ENCODE results near the gene LAMA2. TPM values are rescaled to one million over a fixed set of nuclear protein-coding genes. Genes with fewer than 3 reads are reported as not detected.

LAMA2 gene
- total and polyA plus RNA-seq, 5 donors from 2014 or later = 0.06 to 0.47 (median 0.09) TPM

- ATAC-seq (ENCODE audit: low read depth in 2 of 2) (no peak), DNase-seq (no peak)
Observed at GRCh38 chr6:128990915-128991314, 108.0 kb downstream of the LAMA2 start.

GRCh38 chr6:128993166-128993565 is 110.2 kb downstream of the LAMA2 start:
- no peaks in the 10 kb centered on the region for H3K4me1 ChIP-seq (ENCODE audit: control insufficient read depth, insufficient read depth, low read length, poor library complexity, severe bottlenecking)
- Mint-ChIP-seq H3K36me3 (no peaks in the 10 kb centered on the region), H3K4me1 (no peaks in the 10 kb centered on the region), H3K4me3 (no peak overlapping the region), H3K27me3 (no peaks in the 10 kb centered on the region), H3K9me3 (peaks cover 0 to 17% (median 8%) of the 10 kb centered on the region in 7 donors), H3K27ac (no peak overlapping the region)
- H3K27ac ChIP-seq (ENCODE audit: insufficient read depth, low read length, poor library complexity, severe bottlenecking) = no peak overlapping the region
- no peak for DNase-seq
- no peaks in the 10 kb centered on the region for H3K9me3 ChIP-seq (ENCODE audit: control insufficient read depth in 2 of 2, low read length in 2 of 2)
- no peak for ATAC-seq (ENCODE audit: low read depth in 2 of 2)
- no peak overlapping the region for H3K4me3 ChIP-seq (ENCODE audit: low read depth, low read length)
- H3K27me3 ChIP-seq (ENCODE audit: control insufficient read depth, insufficient read depth, low read length) = no peaks in the 10 kb centered on the region
- no peaks in the 10 kb centered on the region for H3K36me3 ChIP-seq (ENCODE audit: control insufficient read depth, insufficient read depth, low read length)

More at GRCh38 chr6:128990915-128991314, 108.0 kb downstream of the LAMA2 start:
- H3K4me3 ChIP-seq (ENCODE audit: low read depth, low read length) = no peak overlapping the region
- no peak overlapping the region for H3K27ac ChIP-seq (ENCODE audit: insufficient read depth, low read length, poor library complexity, severe bottlenecking)
- H3K4me3 Mint-ChIP-seq = no peak overlapping the region
- no peaks in the 10 kb centered on the region for H3K27me3 ChIP-seq (ENCODE audit: control insufficient read depth, insufficient read depth, low read length)
- H3K36me3 Mint-ChIP-seq = no peaks in the 10 kb centered on the region
- no peaks in the 10 kb centered on the region for H3K27me3 Mint-ChIP-seq
- H3K27ac Mint-ChIP-seq = no peak overlapping the region
- H3K9me3 Mint-ChIP-seq = peaks cover 0 to 5% (median under 1%) of the 10 kb centered on the region in 7 donors
- no peaks in the 10 kb centered on the region for H3K9me3 ChIP-seq (ENCODE audit: control insufficient read depth in 2 of 2, low read length in 2 of 2)
- no peaks in the 10 kb centered on the region for H3K4me1 Mint-ChIP-seq
- no peaks in the 10 kb centered on the region for H3K36me3 ChIP-seq (ENCODE audit: control insufficient read depth, insufficient read depth, low read length)
- H3K4me1 ChIP-seq (ENCODE audit: control insufficient read depth, insufficient read depth, low read length, poor library complexity, severe bottlenecking) = no peaks in the 10 kb centered on the region

DNA sequence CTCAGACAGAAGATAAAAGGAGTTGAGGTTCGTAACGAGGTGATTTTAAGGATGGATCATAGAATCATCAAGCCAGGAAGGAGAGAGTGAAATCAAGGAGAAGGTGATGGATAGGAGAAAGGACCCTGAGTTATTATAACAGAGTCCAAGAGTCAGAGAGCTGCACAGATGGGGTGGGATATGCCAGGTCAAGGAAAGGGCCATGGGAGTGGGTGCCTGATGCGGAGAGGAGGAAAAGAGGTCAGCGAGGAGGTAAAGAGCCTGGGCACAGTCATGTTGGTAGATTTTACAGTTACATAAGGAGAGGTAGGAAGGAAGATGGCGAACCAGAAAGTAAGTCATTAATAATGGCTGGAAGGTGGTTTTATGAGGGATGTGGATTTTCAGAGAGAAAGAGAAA is 114.9 kb downstream of the LAMA2 start:
- Histone ChIP-seq H3K27me3 (ENCODE audit: control insufficient read depth, insufficient read depth, low read length) (no peaks in the 10 kb centered on the region), H3K27ac (ENCODE audit: insufficient read depth, low read length, poor library complexity, severe bottlenecking) (no peak overlapping the region), H3K9me3 (ENCODE audit: control insufficient read depth in 2 of 2, low read length in 2 of 2) (no peaks in the 10 kb centered on the region), H3K4me3 (ENCODE audit: low read depth, low read length) (no peak overlapping the region), H3K4me1 (ENCODE audit: control insufficient read depth, insufficient read depth, low read length, poor library complexity, severe bottlenecking) (no peaks in the 10 kb centered on the region), H3K36me3 (ENCODE audit: control insufficient read depth, insufficient read depth, low read length) (no peaks in the 10 kb centered on the region)
- H3K9me3 Mint-ChIP-seq = peaks cover 0 to 17% (median 8%) of the 10 kb centered on the region in 7 donors
- ATAC-seq (ENCODE audit: low read depth in 2 of 2) (no peak), DNase-seq (no peak)
- no peak overlapping the region for H3K27ac Mint-ChIP-seq
- H3K4me3 Mint-ChIP-seq = peak overlapping the region in 1 of 4 donors; percentile 36
- H3K36me3 Mint-ChIP-seq = no peaks in the 10 kb centered on the region
- H3K27me3 Mint-ChIP-seq = no peaks in the 10 kb centered on the region
- H3K4me1 Mint-ChIP-seq = no peaks in the 10 kb centered on the region

GRCh38 chr6:129006724-129007514 is 124.0 kb downstream of the LAMA2 start:
- H3K27me3 ChIP-seq (ENCODE audit: control insufficient read depth, insufficient read depth, low read length) = no peaks in the 10 kb centered on the region
- H3K27ac Mint-ChIP-seq = no peak overlapping the region
- DNase-seq (no peak), ATAC-seq (ENCODE audit: low read depth in 2 of 2) (no peak)
- H3K27ac ChIP-seq (ENCODE audit: insufficient read depth, low read length, poor library complexity, severe bottlenecking) = no peak overlapping the region
- H3K36me3 Mint-ChIP-seq = no peaks in the 10 kb centered on the region
- H3K4me1 ChIP-seq (ENCODE audit: control insufficient read depth, insufficient read depth, low read length, poor library complexity, severe bottlenecking) = no peaks in the 10 kb centered on the region
- H3K9me3 ChIP-seq (ENCODE audit: control insufficient read depth in 2 of 2, low read length in 2 of 2) = no peaks in the 10 kb centered on the region
- H3K4me3 ChIP-seq (ENCODE audit: low read depth, low read length) = no peak overlapping the region
- H3K4me1 Mint-ChIP-seq = no peaks in the 10 kb centered on the region
- H3K9me3 Mint-ChIP-seq = peaks cover 0 to 11% (median 0%) of the 10 kb centered on the region in 7 donors
- H3K36me3 ChIP-seq (ENCODE audit: control insufficient read depth, insufficient read depth, low read length) = no peaks in the 10 kb centered on the region
- H3K4me3 Mint-ChIP-seq = no peak overlapping the region
- H3K27me3 Mint-ChIP-seq = no peaks in the 10 kb centered on the region

GRCh38 chr6:129007701-129008373 is 124.9 kb downstream of the LAMA2 start:
- H3K36me3 ChIP-seq (ENCODE audit: control insufficient read depth, insufficient read depth, low read length) = no peaks in the 10 kb centered on the region
- H3K4me3 ChIP-seq (ENCODE audit: low read depth, low read length) = no peak overlapping the region
- H3K4me1 Mint-ChIP-seq = no peaks in the 10 kb centered on the region
- H3K27ac Mint-ChIP-seq = no peak overlapping the region
- DNase-seq (no peak), ATAC-seq (ENCODE audit: low read depth in 2 of 2) (no peak)
- no peaks in the 10 kb centered on the region for H3K4me1 ChIP-seq (ENCODE audit: control insufficient read depth, insufficient read depth, low read length, poor library complexity, severe bottlenecking)
- no peaks in the 10 kb centered on the region for H3K27me3 Mint-ChIP-seq
- H3K9me3 ChIP-seq (ENCODE audit: control insufficient read depth in 2 of 2, low read length in 2 of 2) = no peaks in the 10 kb centered on the region
- H3K36me3 Mint-ChIP-seq = no peaks in the 10 kb centered on the region
- peaks cover 0 to 11% (median 0%) of the 10 kb centered on the region in 7 donors for H3K9me3 Mint-ChIP-seq
- H3K27ac ChIP-seq (ENCODE audit: insufficient read depth, low read length, poor library complexity, severe bottlenecking) = no peak overlapping the region
- H3K27me3 ChIP-seq (ENCODE audit: control insufficient read depth, insufficient read depth, low read length) = no peaks in the 10 kb centered on the region
- H3K4me3 Mint-ChIP-seq = peak overlapping the region in 1 of 4 donors; percentile 43

DNA sequence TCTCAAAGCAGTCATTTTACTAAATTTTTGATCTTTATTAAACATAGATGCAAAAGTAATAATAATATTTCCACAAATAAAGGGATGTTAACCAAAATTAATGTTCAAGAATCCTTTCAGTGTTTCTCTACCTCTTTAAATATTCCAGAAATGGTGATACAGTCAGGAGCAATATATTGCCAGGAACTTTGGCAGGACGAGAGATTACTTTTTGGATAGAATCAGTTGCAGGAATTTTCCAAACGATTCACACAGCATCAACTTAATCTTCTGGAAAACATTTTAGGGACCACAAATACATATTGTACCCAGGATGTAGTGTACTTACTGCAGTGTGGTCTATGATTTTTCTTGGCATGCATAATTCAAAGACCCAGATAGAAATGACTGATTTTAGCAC is 125.7 kb downstream of the LAMA2 start:
- no peaks in the 10 kb centered on the region for H3K27me3 Mint-ChIP-seq
- H3K9me3 ChIP-seq (ENCODE audit: control insufficient read depth in 2 of 2, low read length in 2 of 2) = no peaks in the 10 kb centered on the region
- no peak for DNase-seq
- H3K27ac Mint-ChIP-seq = no peak overlapping the region
- no peak overlapping the region for H3K4me3 ChIP-seq (ENCODE audit: low read depth, low read length)
- H3K27ac ChIP-seq (ENCODE audit: insufficient read depth, low read length, poor library complexity, severe bottlenecking) = no peak overlapping the region
- no peaks in the 10 kb centered on the region for H3K4me1 Mint-ChIP-seq
- no peaks in the 10 kb centered on the region for H3K4me1 ChIP-seq (ENCODE audit: control insufficient read depth, insufficient read depth, low read length, poor library complexity, severe bottlenecking)
- no peaks in the 10 kb centered on the region for H3K36me3 Mint-ChIP-seq
- no peak overlapping the region for H3K4me3 Mint-ChIP-seq
- ATAC-seq (ENCODE audit: low read depth in 2 of 2) = no peak
- H3K9me3 Mint-ChIP-seq = peaks cover 0 to 11% (median 0%) of the 10 kb centered on the region in 7 donors
- H3K36me3 ChIP-seq (ENCODE audit: control insufficient read depth, insufficient read depth, low read length) = no peaks in the 10 kb centered on the region
- H3K27me3 ChIP-seq (ENCODE audit: control insufficient read depth, insufficient read depth, low read length) = no peaks in the 10 kb centered on the region

GRCh38 chr6:129009851-129010250 is 126.9 kb downstream of the LAMA2 start:
- Mint-ChIP-seq H3K27ac (no peak overlapping the region), H3K27me3 (no peaks in the 10 kb centered on the region), H3K4me3 (no peak overlapping the region), H3K9me3 (peaks cover 0 to 11% (median 0%) of the 10 kb centered on the region in 7 donors), H3K4me1 (no peaks in the 10 kb centered on the region), H3K36me3 (no peaks in the 10 kb centered on the region)
- Histone ChIP-seq H3K4me1 (ENCODE audit: control insufficient read depth, insufficient read depth, low read length, poor library complexity, severe bottlenecking) (no peaks in the 10 kb centered on the region), H3K27ac (ENCODE audit: insufficient read depth, low read length, poor library complexity, severe bottlenecking) (no peak overlapping the region), H3K4me3 (ENCODE audit: low read depth, low read length) (no peak overlapping the region), H3K36me3 (ENCODE audit: control insufficient read depth, insufficient read depth, low read length) (no peaks in the 10 kb centered on the region), H3K27me3 (ENCODE audit: control insufficient read depth, insufficient read depth, low read length) (no peaks in the 10 kb centered on the region), H3K9me3 (ENCODE audit: control insufficient read depth in 2 of 2, low read length in 2 of 2) (no peaks in the 10 kb centered on the region)
- ATAC-seq (ENCODE audit: low read depth in 2 of 2) (no peak), DNase-seq (no peak)
